Keratinocyte (primary cell): Measurements from ENCODE around the gene LGI4. TPM values are rescaled to one million over a fixed set of nuclear protein-coding genes. Genes with fewer than 3 reads are reported as not detected.

Experiments
- DNase-seq: peaks from one replicate; pipeline ENCODE4 v3.0.0-alpha.2; 2011; ENCODE audit warnings: low read depth, missing footprints, low spot score
- FAIRE-seq: peaks from 2 replicates; lab custom pipeline; 2011; peaks lifted over from hg19 to GRCh38; lab: Jason Lieb, UNC
- H2AFZ ChIP-seq: 2 replicates; pipeline ENCODE4 v1.6.0; 2012; ENCODE audit warnings: low read length, control low read depth, inconsistent platforms; ENCODE audit not compliant: control insufficient read depth
- H3K27ac ChIP-seq: 2 replicates; pipeline ENCODE4 v1.5.1; 2011; ENCODE audit warnings: low read length; ENCODE audit not compliant: control insufficient read depth, insufficient read depth
- H3K27me3 ChIP-seq: 3 replicates; pipeline ENCODE4 v1.6.0; 2011; ENCODE audit warnings: low read length; ENCODE audit not compliant: control insufficient read depth, insufficient read depth; ENCODE audit errors: extremely low read depth
- H3K36me3 ChIP-seq, 2 experiments: 2 replicates in 1 of 2; 3 replicates in 1 of 2; pipeline ENCODE4 v1.5.1; 2011; ENCODE audit warnings: low read length in 2 of 2, mild to moderate bottlenecking in 1 of 2; ENCODE audit not compliant: control insufficient read depth in 2 of 2, insufficient read depth in 2 of 2; ENCODE audit errors: extremely low read depth in 1 of 2
- H3K4me1 ChIP-seq: 3 replicates; pipeline ENCODE4 v1.5.1; 2011; ENCODE audit warnings: low read length; ENCODE audit not compliant: control insufficient read depth, insufficient read depth; ENCODE audit errors: extremely low read depth
- H3K4me2 ChIP-seq: 3 replicates; pipeline ENCODE4 v1.6.0; 2011; ENCODE audit warnings: low read depth, low read length; ENCODE audit not compliant: control insufficient read depth, insufficient read depth; ENCODE audit errors: extremely low read depth
- H3K4me3 ChIP-seq, 3 experiments: fragments of 200-600 bp in 1 of 3; sonication (generic) in 1 of 3; 2 replicates in 2 of 3; 3 replicates in 1 of 3; pipeline ENCODE4 v1.5.1; 2011 to 2016; ENCODE audit warnings: low read length in 3 of 3, mild to moderate bottlenecking in 3 of 3, control low read depth in 2 of 3, inconsistent platforms in 1 of 3, low read depth in 1 of 3, mixed read lengths in 1 of 3, mixed run types in 1 of 3, moderate library complexity in 1 of 3; ENCODE audit not compliant: control insufficient read depth in 2 of 3, insufficient read depth in 2 of 3; ENCODE audit errors: extremely low read depth in 1 of 3
- H3K79me2 ChIP-seq: 2 replicates; pipeline ENCODE4 v1.6.0; 2012; ENCODE audit warnings: low read length; ENCODE audit not compliant: control insufficient read depth, insufficient read depth
- H3K9ac ChIP-seq: 3 replicates; pipeline ENCODE4 v1.6.0; 2011; ENCODE audit warnings: low read length; ENCODE audit not compliant: control insufficient read depth, insufficient read depth; ENCODE audit errors: extremely low read depth
- H3K9me1 ChIP-seq: 3 replicates; pipeline ENCODE4 v1.6.0; 2011; ENCODE audit warnings: low read length; ENCODE audit not compliant: control insufficient read depth, insufficient read depth; ENCODE audit errors: extremely low read depth
- H3K9me3 ChIP-seq: 2 replicates; pipeline ENCODE4 v1.5.1; 2012; ENCODE audit warnings: low read depth, low read length; ENCODE audit not compliant: control insufficient read depth
- H4K20me1 ChIP-seq: 3 replicates; pipeline ENCODE4 v1.6.0; 2011; ENCODE audit warnings: low read length; ENCODE audit not compliant: control insufficient read depth, insufficient read depth; ENCODE audit errors: extremely low read depth
- EZH2 ChIP-seq: IDR thresholded peaks from one replicate; pipeline ENCODE4 v1.6.1; 2012; ENCODE audit warnings: inconsistent platforms, mild to moderate bottlenecking, low read length, moderate library complexity
- dilution Hi-C: fragments of 300-500 bp; cut with MboI; formaldehyde crosslinking; loops from one replicate; pipeline ENCODE4 v1.7.0; 2020; ENCODE audit warnings: low sequenced_read_pairs; ENCODE audit not compliant: extremely low pct_ligation_motif_present
- polyA plus RNA-seq, 5 experiments: library from polyadenylated mRNA; depleted of rRNA in 3 of 5; stranded (reverse) in 3 of 5; stranded (forward) in 1 of 5; unstranded in 1 of 5; fragments of >200 nt; gene quantifications; 1 replicate in 1 of 5; 2 replicates in 3 of 5; 3 replicates in 1 of 5; pipeline versions ENCODE4 v1.2.1 to v1.2.3, GENCODE V29; 2011 to 2012; ENCODE audit warnings: missing spikeins in 2 of 5, low read depth in 1 of 5, low replicate concordance in 1 of 5
- TF ChIP-seq, protein P1 (sequence below), 3 experiments: IDR thresholded peaks in 1 of 3; conservative IDR thresholded peaks in 1 of 3; optimal IDR thresholded peaks in 1 of 3; 2 replicates in 2 of 3; 3 replicates in 1 of 3; pipeline versions ENCODE3 to v1.5.1; 2011; ENCODE audit warnings: low read length in 3 of 3, mild to moderate bottlenecking in 3 of 3, moderate library complexity in 2 of 3, control low read depth in 1 of 3, inconsistent platforms in 1 of 3; ENCODE audit not compliant: insufficient read depth in 2 of 3; ENCODE audit errors: extremely low read depth in 1 of 3

Gene LGI4
- polyA plus RNA-seq, 1 donor (not counting 4 experiments of a cell fraction or from before 2014, with no cell fraction given): 0.01 TPM

GRCh38 chr19:35095667-35096368, 39.0 kb downstream of the LGI4 start:
- no peak for TF ChIP-seq EZH2
- TF ChIP-seq, protein P1, sequence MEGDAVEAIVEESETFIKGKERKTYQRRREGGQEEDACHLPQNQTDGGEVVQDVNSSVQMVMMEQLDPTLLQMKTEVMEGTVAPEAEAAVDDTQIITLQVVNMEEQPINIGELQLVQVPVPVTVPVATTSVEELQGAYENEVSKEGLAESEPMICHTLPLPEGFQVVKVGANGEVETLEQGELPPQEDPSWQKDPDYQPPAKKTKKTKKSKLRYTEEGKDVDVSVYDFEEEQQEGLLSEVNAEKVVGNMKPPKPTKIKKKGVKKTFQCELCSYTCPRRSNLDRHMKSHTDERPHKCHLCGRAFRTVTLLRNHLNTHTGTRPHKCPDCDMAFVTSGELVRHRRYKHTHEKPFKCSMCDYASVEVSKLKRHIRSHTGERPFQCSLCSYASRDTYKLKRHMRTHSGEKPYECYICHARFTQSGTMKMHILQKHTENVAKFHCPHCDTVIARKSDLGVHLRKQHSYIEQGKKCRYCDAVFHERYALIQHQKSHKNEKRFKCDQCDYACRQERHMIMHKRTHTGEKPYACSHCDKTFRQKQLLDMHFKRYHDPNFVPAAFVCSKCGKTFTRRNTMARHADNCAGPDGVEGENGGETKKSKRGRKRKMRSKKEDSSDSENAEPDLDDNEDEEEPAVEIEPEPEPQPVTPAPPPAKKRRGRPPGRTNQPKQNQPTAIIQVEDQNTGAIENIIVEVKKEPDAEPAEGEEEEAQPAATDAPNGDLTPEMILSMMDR (optimal IDR thresholded peaks at IDR 0.05 in 1 of 3, IDR thresholded peaks at IDR 0.05 in 1 of 3, conservative IDR thresholded peaks at IDR 0.05 in 1 of 3; ENCODE audit: extremely low read depth in 1 of 3, insufficient read depth in 2 of 3, low read length in 3 of 3): peak in 2 of 3 experiments; percentile 16 to 46
- dilution Hi-C loops: no loop called here
- Histone ChIP-seq H2AFZ (peak overlapping the region; percentile 51), H3K27me3 (no peaks in the 10 kb centered on the region), H3K79me2 (no peaks in the 10 kb centered on the region), H3K9me3 (no peaks in the 10 kb centered on the region), H3K4me1 (peaks cover 35% of the 10 kb centered on the region), H3K9me1 (no peaks in the 10 kb centered on the region), H3K27ac (peak overlapping the region; percentile 15), H3K9ac (peak overlapping the region; percentile 30), H3K4me3 (peak overlapping the region in 1 of 3 experiments; percentile 2), H3K4me2 (peak overlapping the region; percentile 65), H4K20me1 (no peaks in the 10 kb centered on the region), H3K36me3 (no peaks in the 10 kb centered on the region)
- FAIRE-seq (peak; percentile 91), DNase-seq (no peak)

GRCh38 chr19:35094656-35095055, 40.2 kb downstream of the LGI4 start:
- peaks cover 41% of the 10 kb centered on the region for H3K4me1 ChIP-seq
- no peaks in the 10 kb centered on the region for H3K36me3 ChIP-seq
- no peak overlapping the region for H3K9ac ChIP-seq
- no peaks in the 10 kb centered on the region for H3K9me1 ChIP-seq
- no peaks in the 10 kb centered on the region for H4K20me1 ChIP-seq
- FAIRE-seq (no peak), DNase-seq (no peak)
- H3K4me3 ChIP-seq: no peak overlapping the region
- dilution Hi-C loops: no loop called here
- H3K9me3 ChIP-seq: no peaks in the 10 kb centered on the region
- TF ChIP-seq, protein P1 (optimal IDR thresholded peaks at IDR 0.05 in 1 of 3, IDR thresholded peaks at IDR 0.05 in 1 of 3, conservative IDR thresholded peaks at IDR 0.05 in 1 of 3; ENCODE audit: extremely low read depth in 1 of 3, insufficient read depth in 2 of 3, low read length in 3 of 3): no peak
- no peak for TF ChIP-seq EZH2
- H3K79me2 ChIP-seq: no peaks in the 10 kb centered on the region
- no peak overlapping the region for H3K27ac ChIP-seq
- H2AFZ ChIP-seq: no peak overlapping the region
- H3K27me3 ChIP-seq: no peaks in the 10 kb centered on the region
- H3K4me2 ChIP-seq: no peak overlapping the region
